Measurements from ENCODE around the gene RADIL.

The RADIL gene

DNA sequence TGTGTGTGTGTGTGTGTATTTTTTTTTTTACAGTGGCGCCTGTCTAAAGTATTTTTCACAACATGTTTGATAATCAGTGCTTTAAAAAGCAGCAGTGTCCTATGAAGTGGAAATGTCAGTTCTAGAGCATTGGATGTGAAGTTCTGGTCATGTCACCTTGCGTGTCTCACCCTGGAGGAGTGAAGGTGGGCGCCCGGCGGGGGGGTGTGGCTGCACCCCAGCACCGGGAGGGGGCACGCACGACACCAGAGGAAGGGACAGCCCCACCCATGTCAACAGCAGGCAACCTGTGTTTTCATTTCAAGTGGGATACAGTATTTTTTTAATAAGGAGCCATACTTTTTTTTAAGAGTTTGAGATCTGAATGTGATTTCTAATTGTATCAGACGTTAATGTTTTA, 112.6 kb downstream of the RADIL start:
- H3K36me3 ChIP-seq (ENCODE audit: insufficient read depth, low read length): no peaks in the 10 kb centered on the region
- H3K4me3 ChIP-seq: no peak overlapping the region
- DNase-seq (ENCODE audit: low read depth, low spot score): no peak
- TF ChIP-seq FOXP2 (optimal IDR thresholded peaks at IDR 0.05; ENCODE audit: control extremely low read depth, extremely low read length, insufficient read depth): no peak
- no peak for TF ChIP-seq POLR2AphosphoS5 (IDR thresholded peaks at IDR 0.05; ENCODE audit: borderline replicate concordance, low read depth, low read length)
- no peak for TF ChIP-seq EZH2 (IDR thresholded peaks at IDR 0.05)
- H3K9ac ChIP-seq (ENCODE audit: insufficient read length): no peak overlapping the region
- no peak overlapping the region for H3K27ac ChIP-seq
- no peaks in the 10 kb centered on the region for H3K9me3 ChIP-seq (ENCODE audit: low read depth, low read length)

DNA sequence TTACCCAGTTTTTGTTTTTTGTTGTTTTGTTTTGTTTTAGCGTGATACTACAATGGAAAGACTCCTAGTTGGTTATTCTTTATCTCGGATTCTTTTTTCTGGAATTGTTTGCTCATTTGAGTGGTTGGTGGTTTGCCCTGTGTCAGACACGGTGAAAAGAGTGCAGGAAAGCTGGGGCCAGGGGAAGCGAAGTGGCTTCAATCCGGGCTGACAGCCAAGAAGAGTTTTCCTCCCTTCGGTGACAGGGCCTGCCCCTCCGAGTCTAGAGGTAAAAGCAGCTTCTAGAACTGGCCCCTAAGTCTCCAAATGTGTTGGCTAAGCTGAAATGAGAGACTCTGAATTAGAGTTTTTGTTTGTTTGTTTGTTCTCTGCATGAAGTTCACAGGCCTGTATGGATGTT, 113.8 kb downstream of the RADIL start:
- Histone ChIP-seq H3K9ac (ENCODE audit: insufficient read length) (no peak overlapping the region), H3K4me3 (no peak overlapping the region), H3K9me3 (ENCODE audit: low read depth, low read length) (no peaks in the 10 kb centered on the region), H3K36me3 (ENCODE audit: insufficient read depth, low read length) (no peaks in the 10 kb centered on the region), H3K27ac (0 out of 2 replicates have a peak overlapping the region, but pooled peaks have one; percentile 36)
- TF ChIP-seq FOXP2 (optimal IDR thresholded peaks at IDR 0.05; ENCODE audit: control extremely low read depth, extremely low read length, insufficient read depth): no peak
- TF ChIP-seq EZH2 (IDR thresholded peaks at IDR 0.05): no peak
- TF ChIP-seq POLR2AphosphoS5 (IDR thresholded peaks at IDR 0.05; ENCODE audit: borderline replicate concordance, low read depth, low read length): no peak
- DNase-seq (ENCODE audit: low read depth, low spot score): no peak

GRCh38 chr7:4768597-4769569, 114.6 kb downstream of the RADIL start:
- Histone ChIP-seq H3K36me3 (ENCODE audit: insufficient read depth, low read length) (peaks cover 1% of the 10 kb centered on the region; the same call in 1 of the 2 replicates), H3K9me3 (ENCODE audit: low read depth, low read length) (no peaks in the 10 kb centered on the region), H3K27ac (no peak overlapping the region), H3K9ac (ENCODE audit: insufficient read length) (no peak overlapping the region), H3K4me3 (no peak overlapping the region)
- no peak for DNase-seq (ENCODE audit: low read depth, low spot score)
- TF ChIP-seq POLR2AphosphoS5 (IDR thresholded peaks at IDR 0.05; ENCODE audit: borderline replicate concordance, low read depth, low read length) (no peak), EZH2 (IDR thresholded peaks at IDR 0.05) (no peak), FOXP2 (optimal IDR thresholded peaks at IDR 0.05; ENCODE audit: control extremely low read depth, extremely low read length, insufficient read depth) (no peak)

- DNase-seq (ENCODE audit: low read depth, low spot score): no peak
- no peak overlapping the region for H3K9ac ChIP-seq (ENCODE audit: insufficient read length)
- H3K36me3 ChIP-seq (ENCODE audit: insufficient read depth, low read length): peaks cover 21% of the 10 kb centered on the region; the same call in 1 of the 2 replicates
- no peaks in the 10 kb centered on the region for H3K9me3 ChIP-seq (ENCODE audit: low read depth, low read length)
- no peak overlapping the region for H3K4me3 ChIP-seq
- H3K27ac ChIP-seq: 0 out of 2 replicates have a peak overlapping the region, but pooled peaks have one; percentile 11
- TF ChIP-seq EZH2 (IDR thresholded peaks at IDR 0.05) (no peak), FOXP2 (optimal IDR thresholded peaks at IDR 0.05; ENCODE audit: control extremely low read depth, extremely low read length, insufficient read depth) (no peak), POLR2AphosphoS5 (IDR thresholded peaks at IDR 0.05; ENCODE audit: borderline replicate concordance, low read depth, low read length) (no peak)
Measured at GRCh38 chr7:4766666-4767519, 116.6 kb downstream of the RADIL start.

GRCh38 chr7:4765776-4766490, 117.6 kb downstream of the RADIL start:
- no peak overlapping the region for H3K27ac ChIP-seq
- no peak overlapping the region for H3K4me3 ChIP-seq
- TF ChIP-seq FOXP2 (optimal IDR thresholded peaks at IDR 0.05; ENCODE audit: control extremely low read depth, extremely low read length, insufficient read depth) (no peak), EZH2 (IDR thresholded peaks at IDR 0.05) (no peak), POLR2AphosphoS5 (IDR thresholded peaks at IDR 0.05; ENCODE audit: borderline replicate concordance, low read depth, low read length) (no peak)
- DNase-seq (ENCODE audit: low read depth, low spot score): no peak
- H3K36me3 ChIP-seq (ENCODE audit: insufficient read depth, low read length): peaks cover 30% of the 10 kb centered on the region; the same call in 1 of the 2 replicates
- H3K9me3 ChIP-seq (ENCODE audit: low read depth, low read length): no peaks in the 10 kb centered on the region
- no peak overlapping the region for H3K9ac ChIP-seq (ENCODE audit: insufficient read length)

- peaks cover 41% of the 10 kb centered on the region; the same call in 1 of the 2 replicates for H3K36me3 ChIP-seq (ENCODE audit: insufficient read depth, low read length)
Measured at GRCh38 chr7:4764402-4765007, 119.0 kb downstream of the RADIL start.

DNA sequence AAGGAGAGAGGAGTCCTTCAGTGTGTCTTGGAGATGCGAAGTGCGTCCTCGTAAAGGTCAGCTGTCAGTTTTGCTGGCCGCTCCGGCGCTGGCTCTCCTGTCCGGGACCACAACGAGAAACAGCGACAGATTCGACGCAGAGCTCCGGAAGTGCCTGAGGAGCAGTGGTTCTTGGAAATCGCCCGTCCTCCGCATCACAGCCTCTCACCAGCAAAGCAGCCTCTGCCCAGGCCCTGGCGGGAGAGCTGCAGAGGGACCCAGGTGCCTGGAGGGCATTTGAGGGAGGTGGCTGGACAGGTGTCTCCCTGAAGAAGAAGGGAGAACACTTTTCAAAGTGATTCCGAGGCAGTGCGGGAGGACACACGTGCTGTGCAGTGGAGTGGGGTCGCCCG, 119.7 kb downstream of the RADIL start:
- H3K9me3 ChIP-seq (ENCODE audit: low read depth, low read length): no peaks in the 10 kb centered on the region
- no peak overlapping the region for H3K9ac ChIP-seq (ENCODE audit: insufficient read length)
- H3K27ac ChIP-seq: no peak overlapping the region
- DNase-seq (ENCODE audit: low read depth, low spot score): no peak
- peaks cover 46% of the 10 kb centered on the region; the same call in 1 of the 2 replicates for H3K36me3 ChIP-seq (ENCODE audit: insufficient read depth, low read length)
- no peak overlapping the region for H3K4me3 ChIP-seq
- TF ChIP-seq POLR2AphosphoS5 (IDR thresholded peaks at IDR 0.05; ENCODE audit: borderline replicate concordance, low read depth, low read length) (no peak), EZH2 (IDR thresholded peaks at IDR 0.05) (no peak), FOXP2 (optimal IDR thresholded peaks at IDR 0.05; ENCODE audit: control extremely low read depth, extremely low read length, insufficient read depth) (no peak)

More at GRCh38 chr7:4764402-4765007, 119.0 kb downstream of the RADIL start:
- TF ChIP-seq POLR2AphosphoS5 (IDR thresholded peaks at IDR 0.05; ENCODE audit: borderline replicate concordance, low read depth, low read length): no peak
- TF ChIP-seq EZH2 (IDR thresholded peaks at IDR 0.05): no peak
- no peak for TF ChIP-seq FOXP2 (optimal IDR thresholded peaks at IDR 0.05; ENCODE audit: control extremely low read depth, extremely low read length, insufficient read depth)
- Histone ChIP-seq H3K27ac (no peak overlapping the region), H3K9me3 (ENCODE audit: low read depth, low read length) (no peaks in the 10 kb centered on the region), H3K9ac (ENCODE audit: insufficient read length) (no peak overlapping the region), H3K4me3 (no peak overlapping the region)
- no peak for DNase-seq (ENCODE audit: low read depth, low spot score)

Data from SK-N-MC (cell line).